ENCODE measurements around the gene KRT12.
"Not testable (repeated sequence)": the region's sequence is repeated elsewhere in the genome, so short reads cannot be mapped to it uniquely, and the experiment has no call there.

KRT12 gene

GRCh38 chr17:40864661-40865390, 2.2 kb downstream of the KRT12 start:
- no peak overlapping the region for H3K4me3 ChIP-seq (ENCODE audit: low read length in 2 of 2)
- H3K27me3 ChIP-seq (ENCODE audit: control insufficient read depth in 2 of 2, insufficient read depth in 2 of 2, low read length in 2 of 2) = no peaks in the 10 kb centered on the region
- peaks cover 2 to 4% of the 10 kb centered on the region in 2 donors for H3K4me1 ChIP-seq (ENCODE audit: control insufficient read depth in 2 of 2, insufficient read depth in 2 of 2, low read length in 2 of 2)

GRCh38 chr17:40862985-40863733, 3.9 kb downstream of the KRT12 start:
- no peak overlapping the region for H3K9ac ChIP-seq (ENCODE audit: low read depth in 1 of 2, low read length in 2 of 2)
- H3K9me3 ChIP-seq (ENCODE audit: control insufficient read depth in 2 of 2, low read length in 2 of 2) = no peaks in the 10 kb centered on the region
- H3K36me3 ChIP-seq (ENCODE audit: control insufficient read depth in 2 of 2, insufficient read depth in 2 of 2, low read length in 2 of 2) = no peaks in the 10 kb centered on the region
- no peak overlapping the region for H3K4me3 ChIP-seq (ENCODE audit: low read length in 2 of 2)
- H3K27me3 ChIP-seq (ENCODE audit: control insufficient read depth in 2 of 2, insufficient read depth in 2 of 2, low read length in 2 of 2) = no peaks in the 10 kb centered on the region
- H3K4me1 ChIP-seq (ENCODE audit: control insufficient read depth in 2 of 2, insufficient read depth in 2 of 2, low read length in 2 of 2) = peaks cover 3 to 10% of the 10 kb centered on the region in 2 donors
- no peak overlapping the region for H3K27ac ChIP-seq (ENCODE audit: low read depth in 2 of 2, low read length in 2 of 2)

More at GRCh38 chr17:40864661-40865390, 2.2 kb downstream of the KRT12 start:
- Histone ChIP-seq H3K9ac (ENCODE audit: low read depth in 1 of 2, low read length in 2 of 2) (no peak overlapping the region), H3K9me3 (ENCODE audit: control insufficient read depth in 2 of 2, low read length in 2 of 2) (no peaks in the 10 kb centered on the region), H3K27ac (ENCODE audit: low read depth in 2 of 2, low read length in 2 of 2) (no peak overlapping the region), H3K36me3 (ENCODE audit: control insufficient read depth in 2 of 2, insufficient read depth in 2 of 2, low read length in 2 of 2) (no peaks in the 10 kb centered on the region)

GRCh38 chr17:40859536-40859935, 7.5 kb downstream of the KRT12 start:
- Histone ChIP-seq H3K9ac (ENCODE audit: low read depth in 1 of 2, low read length in 2 of 2) (no peak overlapping the region), H3K9me3 (ENCODE audit: control insufficient read depth in 2 of 2, low read length in 2 of 2) (no peaks in the 10 kb centered on the region), H3K27ac (ENCODE audit: low read depth in 2 of 2, low read length in 2 of 2) (peak overlapping the region in 1 of 2 donors; percentile 22), H3K4me3 (ENCODE audit: low read length in 2 of 2) (no peak overlapping the region), H3K36me3 (ENCODE audit: control insufficient read depth in 2 of 2, insufficient read depth in 2 of 2, low read length in 2 of 2) (no peaks in the 10 kb centered on the region), H3K4me1 (ENCODE audit: control insufficient read depth in 2 of 2, insufficient read depth in 2 of 2, low read length in 2 of 2) (peaks cover 3 to 10% of the 10 kb centered on the region in 2 donors), H3K27me3 (ENCODE audit: control insufficient read depth in 2 of 2, insufficient read depth in 2 of 2, low read length in 2 of 2) (no peaks in the 10 kb centered on the region)

GRCh38 chr17:40858667-40859066, 8.4 kb downstream of the KRT12 start:
- not testable (repeated sequence) for H3K4me1 ChIP-seq (ENCODE audit: control insufficient read depth in 2 of 2, insufficient read depth in 2 of 2, low read length in 2 of 2); H3K27me3 ChIP-seq (ENCODE audit: control insufficient read depth in 2 of 2, insufficient read depth in 2 of 2, low read length in 2 of 2); H3K9ac ChIP-seq (ENCODE audit: low read depth in 1 of 2, low read length in 2 of 2); H3K9me3 ChIP-seq (ENCODE audit: control insufficient read depth in 2 of 2, low read length in 2 of 2); H3K4me3 ChIP-seq (ENCODE audit: low read length in 2 of 2); H3K27ac ChIP-seq (ENCODE audit: low read depth in 2 of 2, low read length in 2 of 2); H3K36me3 ChIP-seq (ENCODE audit: control insufficient read depth in 2 of 2, insufficient read depth in 2 of 2, low read length in 2 of 2)

- Histone ChIP-seq H3K27ac (ENCODE audit: low read depth in 2 of 2, low read length in 2 of 2) (no peak overlapping the region), H3K9me3 (ENCODE audit: control insufficient read depth in 2 of 2, low read length in 2 of 2) (no peaks in the 10 kb centered on the region), H3K9ac (ENCODE audit: low read depth in 1 of 2, low read length in 2 of 2) (no peak overlapping the region), H3K36me3 (ENCODE audit: control insufficient read depth in 2 of 2, insufficient read depth in 2 of 2, low read length in 2 of 2) (no peaks in the 10 kb centered on the region), H3K27me3 (ENCODE audit: control insufficient read depth in 2 of 2, insufficient read depth in 2 of 2, low read length in 2 of 2) (no peaks in the 10 kb centered on the region), H3K4me3 (ENCODE audit: low read length in 2 of 2) (no peak overlapping the region), H3K4me1 (ENCODE audit: control insufficient read depth in 2 of 2, insufficient read depth in 2 of 2, low read length in 2 of 2) (peaks cover 3 to 10% of the 10 kb centered on the region in 2 donors)
Observed at GRCh38 chr17:40857535-40857934, 9.5 kb downstream of the KRT12 start.

GRCh38 chr17:40854175-40854814, 12.7 kb downstream of the KRT12 start:
- no peaks in the 10 kb centered on the region for H3K9me3 ChIP-seq (ENCODE audit: control insufficient read depth in 2 of 2, low read length in 2 of 2)
- H3K27me3 ChIP-seq (ENCODE audit: control insufficient read depth in 2 of 2, insufficient read depth in 2 of 2, low read length in 2 of 2) = peaks cover 0 to 7% of the 10 kb centered on the region in 2 donors
- peaks cover 0 to 3% of the 10 kb centered on the region in 2 donors for H3K4me1 ChIP-seq (ENCODE audit: control insufficient read depth in 2 of 2, insufficient read depth in 2 of 2, low read length in 2 of 2)
- no peak overlapping the region for H3K9ac ChIP-seq (ENCODE audit: low read depth in 1 of 2, low read length in 2 of 2)
- no peak overlapping the region for H3K4me3 ChIP-seq (ENCODE audit: low read length in 2 of 2)
- no peaks in the 10 kb centered on the region for H3K36me3 ChIP-seq (ENCODE audit: control insufficient read depth in 2 of 2, insufficient read depth in 2 of 2, low read length in 2 of 2)
- H3K27ac ChIP-seq (ENCODE audit: low read depth in 2 of 2, low read length in 2 of 2) = no peak overlapping the region

GRCh38 chr17:40852364-40852763, 14.7 kb downstream of the KRT12 start:
- H3K9ac ChIP-seq (ENCODE audit: low read depth in 1 of 2, low read length in 2 of 2) = no peak overlapping the region
- no peak overlapping the region for H3K27ac ChIP-seq (ENCODE audit: low read depth in 2 of 2, low read length in 2 of 2)
- no peaks in the 10 kb centered on the region for H3K36me3 ChIP-seq (ENCODE audit: control insufficient read depth in 2 of 2, insufficient read depth in 2 of 2, low read length in 2 of 2)

GRCh38 chr17:40850293-40850972, 16.6 kb downstream of the KRT12 start:
- Histone ChIP-seq H3K4me1 (ENCODE audit: control insufficient read depth in 2 of 2, insufficient read depth in 2 of 2, low read length in 2 of 2) (no peaks in the 10 kb centered on the region), H3K27me3 (ENCODE audit: control insufficient read depth in 2 of 2, insufficient read depth in 2 of 2, low read length in 2 of 2) (peaks cover 2 to 9% of the 10 kb centered on the region in 2 donors), H3K9ac (ENCODE audit: low read depth in 1 of 2, low read length in 2 of 2) (no peak overlapping the region), H3K9me3 (ENCODE audit: control insufficient read depth in 2 of 2, low read length in 2 of 2) (no peaks in the 10 kb centered on the region), H3K36me3 (ENCODE audit: control insufficient read depth in 2 of 2, insufficient read depth in 2 of 2, low read length in 2 of 2) (no peaks in the 10 kb centered on the region), H3K27ac (ENCODE audit: low read depth in 2 of 2, low read length in 2 of 2) (no peak overlapping the region), H3K4me3 (ENCODE audit: low read length in 2 of 2) (no peak overlapping the region)

More at GRCh38 chr17:40852364-40852763, 14.7 kb downstream of the KRT12 start:
- no peak overlapping the region for H3K4me3 ChIP-seq (ENCODE audit: low read length in 2 of 2)
- no peaks in the 10 kb centered on the region for H3K4me1 ChIP-seq (ENCODE audit: control insufficient read depth in 2 of 2, insufficient read depth in 2 of 2, low read length in 2 of 2)
- H3K27me3 ChIP-seq (ENCODE audit: control insufficient read depth in 2 of 2, insufficient read depth in 2 of 2, low read length in 2 of 2) = peaks cover 0 to 9% of the 10 kb centered on the region in 2 donors
- no peaks in the 10 kb centered on the region for H3K9me3 ChIP-seq (ENCODE audit: control insufficient read depth in 2 of 2, low read length in 2 of 2)

GRCh38 chr17:40849723-40850122, 17.3 kb downstream of the KRT12 start:
- no peaks in the 10 kb centered on the region for H3K9me3 ChIP-seq (ENCODE audit: control insufficient read depth in 2 of 2, low read length in 2 of 2)
- H3K4me1 ChIP-seq (ENCODE audit: control insufficient read depth in 2 of 2, insufficient read depth in 2 of 2, low read length in 2 of 2) = no peaks in the 10 kb centered on the region
- peaks cover 2 to 9% of the 10 kb centered on the region in 2 donors for H3K27me3 ChIP-seq (ENCODE audit: control insufficient read depth in 2 of 2, insufficient read depth in 2 of 2, low read length in 2 of 2)
- no peaks in the 10 kb centered on the region for H3K36me3 ChIP-seq (ENCODE audit: control insufficient read depth in 2 of 2, insufficient read depth in 2 of 2, low read length in 2 of 2)
- H3K9ac ChIP-seq (ENCODE audit: low read depth in 1 of 2, low read length in 2 of 2) = no peak overlapping the region
- H3K27ac ChIP-seq (ENCODE audit: low read depth in 2 of 2, low read length in 2 of 2) = no peak overlapping the region
- no peak overlapping the region for H3K4me3 ChIP-seq (ENCODE audit: low read length in 2 of 2)

Measured in mucosa of rectum (tissue), 2 donors.